Measurements from ENCODE around the gene SLC66A1.

- no peak for TF ChIP-seq CTCF (IDR thresholded peaks at IDR 0.05)
- no peak for TF ChIP-seq POLR2A (IDR thresholded peaks at IDR 0.05)
Measured at GRCh38 chr1:19340387-19340937, 28.3 kb downstream of the SLC66A1 start.
